MCF 10A (cell line): ENCODE results near the gene LMO7. TPM values are rescaled to one million over a fixed set of nuclear protein-coding genes. Genes with fewer than 3 reads are reported as not detected.

Source experiments
- BruUV-seq: library from RNA; stranded (reverse); fragments of 400-500 nt; replicated peaks from 2 replicates; lab custom pipeline; 2021; lab: Mats Ljungman, UMichigan
- CTCF ChIA-PET: fragments of 300-600 bp; sonication (Branson Sonifier 250); formaldehyde crosslinking; extraction: SDS; loops from one replicate; lab custom pipeline; 2021; ENCODE audit warnings: antibody characterized with exemption, inconsistent platforms; lab: Yijun Ruan, JAX
- POLR2A ChIA-PET: fragments of 300-600, 350-650 bp; sonication (Branson Sonifier 250); formaldehyde crosslinking; extraction: SDS; loops from one replicate; lab custom pipeline; 2020; ENCODE audit warnings: antibody characterized with exemption, inconsistent platforms; lab: Yijun Ruan, JAX
- DNase-seq: peaks from one replicate; pipeline ENCODE4 v3.0.0-alpha.2; 2018; ENCODE audit not compliant: unreplicated experiment
- H3K27ac Mint-ChIP-seq: one replicate; pipeline ENCODE4 v1.8.0; 2022; ENCODE audit warnings: mild to moderate bottlenecking, low read depth, mixed read lengths; ENCODE audit not compliant: unreplicated experiment
- H3K27me3 Mint-ChIP-seq: one replicate; pipeline ENCODE4 v1.8.0; 2022; ENCODE audit warnings: mixed read lengths; ENCODE audit not compliant: insufficient read depth, unreplicated experiment
- H3K36me3 Mint-ChIP-seq: one replicate; pipeline ENCODE4 v1.8.0; 2022; ENCODE audit warnings: mild to moderate bottlenecking, moderate library complexity, mixed read lengths; ENCODE audit not compliant: insufficient read depth, unreplicated experiment
- H3K4me1 Mint-ChIP-seq: one replicate; pipeline ENCODE4 v1.8.0; 2022; ENCODE audit warnings: mixed read lengths; ENCODE audit not compliant: insufficient read depth, unreplicated experiment
- H3K4me3 Mint-ChIP-seq: one replicate; pipeline ENCODE4 v1.8.0; 2022; ENCODE audit warnings: mild to moderate bottlenecking, moderate library complexity, mixed read lengths; ENCODE audit not compliant: unreplicated experiment
- H3K9me3 Mint-ChIP-seq: one replicate; pipeline ENCODE4 v1.8.0; 2022; ENCODE audit warnings: mixed read lengths; ENCODE audit not compliant: unreplicated experiment
- intact Hi-C: fragments of 100-400 bp; cut with micrococcal nuclease; formaldehyde crosslinking; loops from 2 replicates; pipeline ENCODE4 v1.14.1; 2022
- total RNA-seq: library from RNA; stranded (reverse); gene quantifications from 2 replicates; pipeline ENCODE4 v1.2.3, GENCODE V29; 2022
- TF ChIP-seq, protein P1 (sequence below): fragments of 200-600 bp; IDR thresholded peaks from one replicate; pipeline ENCODE4 v1.8.0; 2022; ENCODE audit warnings: antibody characterized with exemption, mild to moderate bottlenecking; ENCODE audit not compliant: unreplicated experiment

Gene LMO7
- total RNA-seq, 1 experiment from 2014 or later, result 30.8 TPM

DNA sequence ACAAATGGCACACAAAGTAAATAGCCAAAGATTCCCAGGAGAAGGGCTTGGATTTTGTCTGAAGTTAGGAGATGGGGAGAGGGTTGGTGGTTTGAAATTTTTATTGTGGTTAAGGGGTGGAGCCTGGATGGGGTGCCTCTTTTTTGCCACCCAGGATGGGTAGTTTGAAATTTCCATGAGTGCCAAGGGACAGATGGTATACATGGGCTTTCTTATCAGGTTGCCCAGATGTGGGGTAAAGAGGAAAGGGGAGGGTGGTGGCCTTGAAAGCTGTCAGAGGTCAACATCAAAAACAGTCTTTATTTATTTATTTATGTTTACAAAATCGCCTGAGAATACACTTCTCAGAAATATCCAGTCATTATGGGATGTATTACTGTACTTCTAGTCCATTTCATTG is 46.2 kb downstream of the LMO7 start:
- Mint-ChIP-seq H3K4me1 (peaks cover 12% of the 10 kb centered on the region), H3K27ac (no peak overlapping the region), H3K27me3 (no peaks in the 10 kb centered on the region), H3K4me3 (no peak overlapping the region), H3K9me3 (no peaks in the 10 kb centered on the region), H3K36me3 (peaks cover 7% of the 10 kb centered on the region)
- TF ChIP-seq, protein P1, sequence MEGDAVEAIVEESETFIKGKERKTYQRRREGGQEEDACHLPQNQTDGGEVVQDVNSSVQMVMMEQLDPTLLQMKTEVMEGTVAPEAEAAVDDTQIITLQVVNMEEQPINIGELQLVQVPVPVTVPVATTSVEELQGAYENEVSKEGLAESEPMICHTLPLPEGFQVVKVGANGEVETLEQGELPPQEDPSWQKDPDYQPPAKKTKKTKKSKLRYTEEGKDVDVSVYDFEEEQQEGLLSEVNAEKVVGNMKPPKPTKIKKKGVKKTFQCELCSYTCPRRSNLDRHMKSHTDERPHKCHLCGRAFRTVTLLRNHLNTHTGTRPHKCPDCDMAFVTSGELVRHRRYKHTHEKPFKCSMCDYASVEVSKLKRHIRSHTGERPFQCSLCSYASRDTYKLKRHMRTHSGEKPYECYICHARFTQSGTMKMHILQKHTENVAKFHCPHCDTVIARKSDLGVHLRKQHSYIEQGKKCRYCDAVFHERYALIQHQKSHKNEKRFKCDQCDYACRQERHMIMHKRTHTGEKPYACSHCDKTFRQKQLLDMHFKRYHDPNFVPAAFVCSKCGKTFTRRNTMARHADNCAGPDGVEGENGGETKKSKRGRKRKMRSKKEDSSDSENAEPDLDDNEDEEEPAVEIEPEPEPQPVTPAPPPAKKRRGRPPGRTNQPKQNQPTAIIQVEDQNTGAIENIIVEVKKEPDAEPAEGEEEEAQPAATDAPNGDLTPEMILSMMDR, result no peak
- CTCF ChIA-PET, result interaction anchor here (0.6 to 1.6 kb wide), 4 partner anchors 13 to 191 kb away, joined by 3 to 4 read pairs (median 3); no protein-coding TSS in a partner anchor
- no peak for DNase-seq
- POLR2A ChIA-PET, result interaction anchor here (1.3 kb wide), 1 partner anchor 79 kb away, joined by 4 read pairs; no protein-coding TSS in a partner anchor
- intact Hi-C loops, result no loop called here
- BruUV-seq, result no TSS peak

DNA sequence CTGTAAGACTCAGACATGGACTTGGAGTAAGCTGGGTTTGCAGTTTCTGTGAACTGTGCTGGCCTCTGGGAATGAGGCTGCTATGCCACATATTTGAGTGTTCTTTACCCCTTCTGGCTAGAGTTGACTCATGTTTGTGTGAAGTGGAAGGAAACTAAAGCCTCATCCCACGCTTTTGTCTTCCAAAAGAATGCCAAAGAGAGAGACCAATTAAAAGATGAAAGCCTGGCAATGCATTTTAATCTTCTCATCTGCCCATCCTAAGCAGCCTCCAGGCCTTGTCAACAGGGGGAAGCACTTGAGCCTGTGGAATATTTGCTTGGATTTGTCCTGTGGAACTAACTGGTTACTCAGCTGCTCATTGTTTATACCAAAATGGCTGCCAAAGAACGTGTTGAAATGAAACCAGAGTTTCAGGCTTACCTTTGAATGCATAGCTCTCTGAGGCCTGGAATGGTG is 49.1 kb downstream of the LMO7 start:
- no peaks in the 10 kb centered on the region for H3K27me3 Mint-ChIP-seq
- H3K27ac Mint-ChIP-seq, result peak overlapping the region; percentile 86
- intact Hi-C loops, result no loop called here
- CTCF ChIA-PET, result interaction anchor here (0.6 to 7.9 kb wide), 10 partner anchors 10 to 836 kb away, joined by 3 to 79 read pairs (median 6); no protein-coding TSS in a partner anchor
- peak; percentile 81 for DNase-seq
- TF ChIP-seq, protein P1, result no peak
- H3K4me3 Mint-ChIP-seq, result peak overlapping the region; percentile 5
- H3K4me1 Mint-ChIP-seq, result peaks cover 12% of the 10 kb centered on the region
- BruUV-seq, result no TSS peak
- H3K36me3 Mint-ChIP-seq, result peaks cover 2% of the 10 kb centered on the region
- POLR2A ChIA-PET, result interaction anchor here (0.7 to 2.5 kb wide), 6 partner anchors 9 to 185 kb away, joined by 3 to 9 read pairs (median 4); no protein-coding TSS in a partner anchor
- no peaks in the 10 kb centered on the region for H3K9me3 Mint-ChIP-seq

DNA sequence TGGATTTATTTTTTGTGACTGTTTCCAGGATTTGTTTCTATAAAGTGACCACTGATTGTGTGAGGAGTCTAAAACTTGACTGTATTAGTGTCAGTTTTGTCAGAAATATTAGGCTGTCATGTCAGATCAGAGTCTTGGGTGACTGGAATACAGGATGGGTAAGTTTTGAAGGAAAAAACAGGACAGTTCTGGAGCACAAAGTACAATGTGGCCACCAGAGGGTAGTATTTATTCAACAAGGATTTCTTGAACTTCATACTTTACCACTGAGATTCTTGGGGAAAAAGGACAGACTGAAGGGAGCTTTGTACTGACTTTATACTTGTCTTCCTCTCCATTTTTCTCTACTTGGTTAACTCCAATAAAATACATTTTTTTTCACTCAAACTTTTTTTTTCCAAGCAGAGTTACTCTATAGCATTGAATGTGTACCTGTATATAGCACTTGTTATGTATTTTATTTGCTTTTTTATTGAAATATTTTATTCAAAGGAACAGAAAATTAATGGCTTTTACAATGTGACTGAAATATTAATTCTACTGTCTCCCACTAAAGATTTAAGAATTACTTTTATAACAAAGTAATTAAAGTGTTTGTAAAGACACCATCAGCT is 51.1 kb downstream of the LMO7 start:
- H3K36me3 Mint-ChIP-seq, result no peaks in the 10 kb centered on the region
- ChIA-PET POLR2A (interaction anchor here (0.7 to 1.8 kb wide), 4 partner anchors 9 to 1186 kb away, joined by 3 to 6 read pairs (median 4); no protein-coding TSS in a partner anchor), CTCF (interaction anchor here (0.6 to 7.9 kb wide), 33 partner anchors 9 to 1347 kb away, joined by 3 to 79 read pairs (median 4); no protein-coding TSS in a partner anchor)
- TF ChIP-seq, protein P1, result peak; percentile 49
- H3K4me1 Mint-ChIP-seq, result peaks cover 18% of the 10 kb centered on the region
- no peaks in the 10 kb centered on the region for H3K27me3 Mint-ChIP-seq
- no peak overlapping the region for H3K4me3 Mint-ChIP-seq
- no peaks in the 10 kb centered on the region for H3K9me3 Mint-ChIP-seq
- H3K27ac Mint-ChIP-seq, result no peak overlapping the region
- intact Hi-C loops, result loop anchor here (1.0 kb wide), 1 partner anchor 786 kb away; no protein-coding TSS in a partner anchor
- DNase-seq, result peak; percentile 59
- no TSS peak for BruUV-seq

DNA sequence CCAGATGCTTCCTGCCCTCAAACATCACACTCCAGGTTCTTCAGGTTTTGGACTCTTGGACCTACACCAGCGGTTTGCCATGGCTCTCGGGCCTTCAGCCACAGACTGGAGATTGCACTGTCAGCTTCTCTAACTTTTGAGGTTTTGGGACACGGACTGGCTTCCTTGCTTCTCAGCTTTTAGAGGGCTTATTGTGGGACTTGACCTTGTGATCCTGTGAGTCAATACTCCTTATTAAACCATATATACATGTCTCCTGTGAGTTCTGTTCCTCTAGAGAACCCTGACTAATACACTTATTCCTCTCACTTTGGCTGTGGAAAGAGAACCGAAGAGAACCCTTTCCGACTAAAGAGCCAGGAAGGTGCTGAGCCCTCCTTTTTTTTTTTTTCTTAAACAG is 53.6 kb downstream of the LMO7 start:
- ChIA-PET POLR2A (interaction anchor here (1.5 kb wide), 1 partner anchor 72 kb away, joined by 4 read pairs; no protein-coding TSS in a partner anchor), CTCF (interaction anchor here (0.6 to 7.9 kb wide), 6 partner anchors 15 to 1597 kb away, joined by 3 to 63 read pairs (median 16); partner anchors contain the start of gene TBC1D4)
- Mint-ChIP-seq H3K9me3 (no peaks in the 10 kb centered on the region), H3K27me3 (no peaks in the 10 kb centered on the region), H3K27ac (no peak overlapping the region), H3K4me1 (peaks cover 25% of the 10 kb centered on the region), H3K36me3 (no peaks in the 10 kb centered on the region), H3K4me3 (no peak overlapping the region)
- DNase-seq, result no peak
- TF ChIP-seq, protein P1, result no peak
- BruUV-seq, result no TSS peak
- intact Hi-C loops, result no loop called here
